HG03469 (cell line): ENCODE measurements around the gene PARP16.

ENCODE experiments used
- ATAC-seq: cut with Tn5 transposase; IDR thresholded peaks from one replicate; pipeline ENCODE4 v1.9.1; 2021; ENCODE audit warnings: mild to moderate bottlenecking, moderate library complexity, moderate number of reproducible peaks; ENCODE audit not compliant: unreplicated experiment

PARP16 gene, protein sequence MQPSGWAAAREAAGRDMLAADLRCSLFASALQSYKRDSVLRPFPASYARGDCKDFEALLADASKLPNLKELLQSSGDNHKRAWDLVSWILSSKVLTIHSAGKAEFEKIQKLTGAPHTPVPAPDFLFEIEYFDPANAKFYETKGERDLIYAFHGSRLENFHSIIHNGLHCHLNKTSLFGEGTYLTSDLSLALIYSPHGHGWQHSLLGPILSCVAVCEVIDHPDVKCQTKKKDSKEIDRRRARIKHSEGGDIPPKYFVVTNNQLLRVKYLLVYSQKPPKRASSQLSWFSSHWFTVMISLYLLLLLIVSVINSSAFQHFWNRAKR

DNA sequence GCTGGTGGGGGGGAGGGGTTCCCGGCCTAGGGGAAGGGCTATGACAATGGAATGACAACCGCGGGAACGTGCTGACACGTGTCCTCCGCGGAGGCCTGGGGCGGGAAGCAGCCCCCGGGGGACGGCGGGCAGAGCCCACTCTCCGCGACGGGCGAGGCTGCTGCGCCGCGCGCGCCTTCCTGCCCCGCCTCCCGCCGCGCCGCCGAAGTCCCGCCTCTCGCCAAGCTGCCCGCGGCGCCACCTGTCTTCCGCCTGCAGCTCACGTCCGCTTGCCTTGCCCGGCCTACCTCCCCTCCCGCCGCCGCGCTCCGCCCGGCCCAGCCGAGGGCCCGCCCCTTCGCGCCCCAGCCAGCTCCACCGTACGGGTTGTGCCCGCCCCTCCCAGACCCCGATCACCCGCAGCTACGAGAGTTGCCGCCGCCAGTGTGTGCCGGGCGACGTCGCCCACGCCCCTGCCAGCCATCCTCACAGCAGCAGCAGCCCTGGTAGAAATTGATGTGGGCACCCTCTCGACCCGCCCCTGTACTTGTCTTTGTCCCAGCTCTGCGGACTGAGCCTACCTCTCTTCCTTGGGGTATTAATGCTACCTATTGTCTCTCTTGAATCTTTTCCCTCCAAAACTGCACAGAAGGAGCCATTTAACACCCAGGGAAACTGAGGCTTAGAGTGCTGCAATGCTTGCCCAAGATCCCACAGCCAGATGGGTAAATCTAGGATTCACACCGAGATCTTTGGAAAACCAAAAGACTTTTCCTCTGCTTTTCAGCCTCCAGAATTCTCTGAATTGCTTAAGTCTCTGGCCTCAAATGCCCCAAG is at the start of gene PARP16:
Gene PARP16 (minus strand): TSS at position 180 of the 816 bp plus-strand sequence. CDS start 457 bp downstream, outside the sequence.
- ATAC-seq = peak; percentile 73

DNA sequence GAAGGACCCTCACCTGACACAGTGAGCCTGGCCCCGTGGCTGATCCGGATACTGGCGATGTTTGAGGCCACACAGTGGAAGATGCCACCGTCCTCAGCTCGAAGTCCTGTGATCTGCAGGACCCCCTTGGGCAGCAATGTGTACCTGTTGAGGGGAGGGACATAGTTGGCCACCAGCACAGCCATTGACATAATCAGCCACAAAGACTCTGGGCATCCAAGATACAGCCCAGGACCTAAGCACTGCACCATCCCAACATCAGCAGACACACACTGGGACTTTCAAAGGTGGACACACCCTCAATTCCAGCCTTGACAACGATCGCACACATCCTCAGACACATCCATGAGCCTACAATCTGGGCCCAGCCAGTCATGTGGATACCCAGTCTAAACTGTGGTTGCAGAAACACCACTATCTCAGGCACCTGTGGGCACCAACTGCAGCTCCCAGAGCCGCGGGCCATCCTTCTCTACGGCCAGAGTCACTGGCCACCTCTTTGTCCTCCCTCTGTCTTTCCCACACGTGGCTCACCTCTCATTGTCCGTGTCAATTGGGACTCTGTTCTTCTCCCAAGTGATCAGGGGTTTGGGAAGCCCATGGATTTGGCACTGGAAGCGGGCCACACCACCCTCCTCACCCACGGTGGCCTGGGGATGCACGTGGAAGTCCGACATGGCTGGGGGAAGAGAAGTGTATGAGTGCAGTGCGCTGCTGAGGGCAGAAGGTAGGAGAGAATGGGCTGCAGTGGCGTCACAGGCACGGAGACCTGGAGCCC is 48.8 kb upstream of the PARP16 start:
- no peak for ATAC-seq

DNA sequence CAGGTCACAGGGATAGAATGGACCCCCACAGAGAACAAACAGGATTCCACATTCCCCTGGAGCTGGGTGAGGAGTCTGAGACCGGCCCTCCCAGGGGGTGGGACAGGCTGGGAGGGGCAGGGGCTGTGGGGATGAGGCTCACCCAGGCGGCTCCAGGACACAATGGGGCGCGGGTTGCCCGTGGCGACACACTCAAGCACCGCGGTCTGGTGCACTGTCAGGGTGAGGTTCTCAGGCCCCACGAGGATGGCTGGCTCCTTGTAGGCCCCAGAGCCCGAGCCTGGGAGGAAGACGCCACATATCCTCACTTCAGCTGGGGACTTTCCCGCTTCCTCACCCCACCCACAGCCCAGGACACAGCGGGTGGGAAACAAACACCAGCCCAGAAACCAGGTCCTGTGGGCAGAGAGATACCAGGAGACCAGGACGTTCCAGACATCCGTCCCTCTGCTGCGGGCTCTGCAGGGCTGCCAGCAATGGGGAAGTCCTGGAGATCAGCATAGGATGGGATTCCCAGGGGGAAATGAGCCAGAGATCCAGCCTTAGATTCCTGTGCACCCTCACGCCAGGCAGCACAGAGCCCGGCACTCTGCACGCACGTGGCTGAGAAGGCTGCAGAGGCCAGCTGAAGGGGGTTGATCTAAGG is 48.0 kb upstream of the PARP16 start:
- no peak for ATAC-seq

DNA sequence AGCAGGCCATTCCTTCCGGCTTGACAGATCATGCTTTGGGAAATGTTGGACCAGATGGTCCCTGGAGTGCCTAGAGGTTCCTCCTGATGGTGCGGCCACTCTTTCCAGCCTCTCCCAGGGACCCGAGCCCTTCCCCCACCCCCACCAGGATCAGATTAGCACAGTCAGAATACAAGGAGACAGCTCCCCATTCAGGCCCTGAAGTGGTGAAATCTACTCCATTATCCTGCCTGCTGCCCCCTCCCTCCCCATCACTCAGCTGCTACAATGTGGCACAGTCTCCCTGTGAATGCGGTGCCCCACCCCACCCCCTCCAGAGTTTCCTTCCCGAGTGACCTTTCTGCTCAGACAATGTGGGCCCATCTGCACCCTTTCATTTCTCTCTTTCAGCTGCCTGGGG is 47.2 kb upstream of the PARP16 start:
- no peak for ATAC-seq

DNA sequence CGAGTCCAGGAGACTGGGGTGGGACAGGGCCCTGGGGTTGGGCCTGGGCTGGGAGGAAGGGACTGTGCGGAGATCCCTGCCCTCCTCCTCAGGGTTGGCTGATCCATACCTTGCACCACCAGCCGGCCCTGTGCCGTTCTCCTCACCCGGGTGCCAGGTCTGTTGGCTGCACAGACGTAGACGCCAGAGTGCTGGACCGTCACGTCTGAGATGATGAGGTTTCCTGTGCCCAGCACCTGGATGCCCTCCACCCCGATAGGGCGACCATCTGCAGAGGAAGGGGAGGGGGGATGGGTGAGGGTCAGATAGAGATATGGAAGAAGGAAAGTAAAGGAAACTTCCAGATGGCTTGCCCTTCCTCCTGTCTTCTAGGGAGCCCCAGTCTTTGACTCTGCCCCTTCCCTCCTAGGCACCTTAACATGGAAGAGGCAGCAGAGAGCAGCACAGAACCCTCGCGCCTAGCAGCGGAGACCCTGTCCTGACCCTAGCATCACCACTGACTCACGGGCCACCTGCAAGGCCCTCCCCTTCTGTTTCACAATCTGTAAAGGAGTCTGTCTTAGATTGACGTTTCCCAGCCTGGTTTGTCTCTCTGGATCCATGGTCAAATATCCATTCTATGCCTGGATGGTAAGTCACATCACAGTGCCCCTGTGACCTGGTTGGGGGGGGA is 46.6 kb upstream of the PARP16 start:
- ATAC-seq = no peak

DNA sequence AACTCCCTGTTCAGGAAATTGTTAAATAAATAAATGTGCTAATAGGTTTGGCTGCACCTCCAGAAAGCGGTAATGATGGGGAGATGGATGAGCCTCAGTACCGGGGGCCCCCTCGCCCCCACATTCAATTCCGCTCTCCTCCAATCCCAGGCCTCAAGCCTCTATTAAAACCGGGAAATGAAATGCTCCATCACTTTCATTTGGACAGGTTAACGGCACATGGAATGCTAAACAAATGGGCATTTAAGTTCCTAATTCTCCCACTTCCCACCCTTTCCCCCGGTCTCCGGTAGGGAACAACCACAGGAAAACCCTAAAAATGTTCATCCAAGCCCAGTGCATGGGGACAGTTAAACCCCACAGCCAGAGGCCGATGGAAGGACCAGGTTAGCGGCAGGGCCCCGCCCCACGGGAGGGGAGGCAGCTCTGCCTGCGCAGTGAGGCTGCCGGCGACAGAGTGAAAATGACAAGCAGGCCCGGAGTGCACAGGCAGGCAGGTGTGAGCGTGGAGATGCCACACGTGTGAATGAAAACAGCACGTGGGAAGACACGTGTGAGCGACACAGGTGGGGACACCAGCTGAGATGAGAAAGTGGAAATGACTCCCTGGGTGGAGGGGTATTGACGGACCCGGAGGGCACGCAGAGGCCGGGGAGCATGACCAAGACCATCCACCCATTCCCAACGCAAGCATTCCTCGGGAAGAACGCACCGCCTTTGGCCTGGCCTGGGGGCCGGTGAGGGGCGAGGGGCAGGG is 45.9 kb upstream of the PARP16 start:
- no peak for ATAC-seq

DNA sequence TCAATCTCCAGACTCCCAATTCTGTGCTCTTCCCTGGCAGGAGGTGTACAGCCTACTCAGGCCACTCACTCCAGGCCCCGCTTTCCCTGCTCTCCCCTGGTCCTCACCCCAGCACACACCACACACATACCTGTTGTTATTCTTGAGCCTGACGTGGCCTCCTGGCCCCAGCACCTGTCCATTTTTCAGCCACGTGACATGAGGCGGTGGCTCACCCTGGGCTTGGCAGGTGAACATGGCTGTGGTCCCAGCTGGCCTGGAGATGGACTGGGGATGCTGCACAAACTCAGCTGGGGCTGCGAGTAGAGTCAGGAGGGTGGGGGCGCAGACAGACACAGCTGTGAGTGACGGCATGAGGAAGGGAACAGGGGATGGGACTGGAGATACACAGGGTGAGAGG is 45.1 kb upstream of the PARP16 start:
- no peak for ATAC-seq

DNA sequence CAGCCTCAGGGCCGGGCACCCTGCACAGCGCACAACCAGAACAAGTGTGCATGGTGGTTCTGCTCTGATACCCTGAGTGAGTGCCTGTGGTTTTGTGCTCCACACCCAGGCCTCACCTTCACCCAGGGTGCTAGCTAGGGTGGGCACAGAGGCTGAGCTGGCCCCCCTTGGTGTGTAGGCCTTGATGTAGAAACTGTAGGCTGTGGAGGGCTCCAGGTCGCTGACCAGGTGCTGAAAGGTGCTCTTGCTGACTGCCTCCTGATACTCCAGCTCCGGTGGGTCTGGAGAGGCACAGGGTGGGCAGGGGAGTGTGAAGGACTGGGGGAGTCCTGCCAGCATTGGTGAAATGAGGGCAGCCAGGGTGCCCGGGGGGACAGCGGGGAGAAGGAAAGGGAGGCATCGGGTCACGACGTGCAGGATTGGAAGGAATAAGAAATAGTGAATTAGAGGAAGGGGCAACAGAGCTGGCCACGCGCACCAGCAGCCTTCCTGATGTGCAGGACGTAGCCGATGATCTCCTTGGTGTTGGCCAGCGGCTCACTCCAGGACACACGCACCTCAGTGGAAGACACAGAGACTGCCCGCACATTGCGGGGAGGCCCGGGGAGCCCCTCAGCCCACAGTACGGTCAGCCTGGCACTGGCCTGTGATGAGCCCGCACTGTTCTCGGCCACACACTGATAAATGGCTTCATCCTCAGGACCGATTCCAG is 44.4 kb upstream of the PARP16 start:
- no peak for ATAC-seq

DNA sequence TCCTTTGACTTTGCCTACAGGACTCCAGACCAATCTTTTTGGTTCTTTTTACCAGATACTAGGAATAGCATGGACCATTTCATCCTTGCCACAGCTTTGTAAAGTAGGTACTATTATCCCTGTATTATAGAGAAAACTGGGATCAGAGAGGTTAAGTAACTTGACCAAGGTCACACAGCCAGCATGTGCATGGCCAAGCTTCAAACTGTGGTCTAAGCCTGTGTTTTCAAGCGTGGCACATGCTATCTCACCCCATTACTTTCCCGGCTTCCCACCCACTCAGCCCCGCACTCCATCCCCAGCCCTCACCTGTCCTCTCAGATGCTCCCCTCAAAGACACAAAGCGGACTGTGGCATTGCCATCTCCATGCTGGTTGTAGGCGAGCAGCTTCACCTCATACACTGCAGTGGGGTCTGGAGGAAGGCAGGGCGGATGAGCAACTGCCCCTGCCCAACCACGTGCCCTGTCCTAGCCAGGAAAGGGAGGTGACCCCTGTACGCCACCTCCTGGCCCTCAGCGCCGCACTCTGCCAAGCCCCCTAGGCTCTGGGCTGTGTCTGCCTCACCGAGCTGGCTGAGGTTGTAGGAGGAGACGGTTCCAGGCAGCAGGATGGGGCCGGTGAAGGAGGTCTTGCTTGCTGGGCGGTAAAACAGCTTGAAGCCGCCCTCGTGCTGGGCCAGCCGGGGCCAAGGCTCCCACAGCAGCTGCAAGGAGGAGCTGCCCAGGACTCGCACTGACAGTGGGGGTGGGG is 43.5 kb upstream of the PARP16 start:
- ATAC-seq = no peak

DNA sequence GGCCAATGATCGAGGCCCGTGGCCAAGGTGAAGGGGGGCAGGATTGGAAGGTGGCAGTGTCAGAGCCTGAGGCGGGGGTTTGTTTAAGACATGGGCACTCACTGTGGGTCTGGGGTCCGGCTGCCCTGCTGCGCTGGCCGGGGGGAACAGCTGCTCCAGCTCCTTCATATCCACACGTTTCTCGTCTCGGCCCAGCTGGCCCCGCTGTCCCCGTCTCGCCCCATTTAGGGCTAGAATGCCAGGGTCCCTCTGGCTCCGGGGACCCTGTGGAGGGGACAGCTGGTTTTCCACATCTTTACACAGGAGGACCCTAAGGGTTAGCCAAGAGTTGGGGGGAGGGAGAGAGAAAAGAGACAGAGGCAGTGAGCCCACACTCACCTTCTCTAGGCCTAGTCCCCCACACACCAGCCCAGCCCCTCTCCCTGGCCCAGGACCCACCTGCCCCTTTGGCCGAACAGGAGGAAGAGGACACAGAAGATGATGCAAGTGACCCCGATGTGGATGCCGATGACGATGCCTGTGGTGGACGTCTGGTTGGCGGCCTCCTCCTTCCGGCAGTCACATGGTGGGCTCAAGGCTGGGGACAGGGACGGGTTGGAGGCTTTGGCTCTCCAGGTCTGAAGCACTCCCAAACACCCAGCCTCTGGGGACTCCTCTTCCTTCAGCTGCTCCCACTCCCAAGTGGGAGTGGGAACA is 42.8 kb upstream of the PARP16 start:
- no peak for ATAC-seq

DNA sequence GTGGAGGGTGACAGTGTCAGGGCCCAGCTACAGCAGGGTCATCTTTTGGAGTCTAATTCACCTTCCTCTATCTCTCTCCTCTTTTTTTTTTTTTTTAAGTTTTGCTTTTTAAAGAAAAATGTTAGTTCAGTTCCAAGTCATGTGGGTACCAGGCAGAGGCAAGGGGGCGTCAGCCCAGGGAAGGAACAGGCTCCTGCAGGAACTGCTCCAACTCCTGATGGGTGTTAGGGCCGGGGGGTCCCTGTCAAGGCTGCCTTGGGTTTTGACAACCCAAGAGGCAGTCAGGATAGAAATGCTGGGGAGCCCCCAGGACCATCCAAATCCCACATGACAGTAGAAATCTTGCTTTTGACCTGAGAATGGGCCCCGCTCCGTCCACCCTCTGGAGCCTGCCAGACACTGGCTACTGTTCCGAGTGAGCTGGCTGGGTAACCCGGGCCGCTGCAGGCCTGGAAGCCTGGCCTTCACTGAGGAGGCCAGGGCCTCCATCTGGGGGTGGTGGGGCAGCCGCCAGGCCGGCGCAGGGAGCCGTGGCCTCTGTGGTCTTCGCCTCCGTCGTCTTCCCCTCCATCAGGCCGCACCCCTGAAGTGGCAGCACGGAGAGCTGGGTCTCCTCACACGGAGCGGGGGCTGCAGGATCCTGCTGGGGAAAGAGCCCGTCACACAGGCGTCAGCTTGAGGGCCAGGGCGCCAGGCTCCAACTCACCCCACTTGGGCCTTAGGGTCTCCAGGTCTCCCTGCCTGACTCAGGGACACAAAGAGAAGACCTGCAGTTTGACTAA is 42.0 kb upstream of the PARP16 start:
- ATAC-seq = no peak

DNA sequence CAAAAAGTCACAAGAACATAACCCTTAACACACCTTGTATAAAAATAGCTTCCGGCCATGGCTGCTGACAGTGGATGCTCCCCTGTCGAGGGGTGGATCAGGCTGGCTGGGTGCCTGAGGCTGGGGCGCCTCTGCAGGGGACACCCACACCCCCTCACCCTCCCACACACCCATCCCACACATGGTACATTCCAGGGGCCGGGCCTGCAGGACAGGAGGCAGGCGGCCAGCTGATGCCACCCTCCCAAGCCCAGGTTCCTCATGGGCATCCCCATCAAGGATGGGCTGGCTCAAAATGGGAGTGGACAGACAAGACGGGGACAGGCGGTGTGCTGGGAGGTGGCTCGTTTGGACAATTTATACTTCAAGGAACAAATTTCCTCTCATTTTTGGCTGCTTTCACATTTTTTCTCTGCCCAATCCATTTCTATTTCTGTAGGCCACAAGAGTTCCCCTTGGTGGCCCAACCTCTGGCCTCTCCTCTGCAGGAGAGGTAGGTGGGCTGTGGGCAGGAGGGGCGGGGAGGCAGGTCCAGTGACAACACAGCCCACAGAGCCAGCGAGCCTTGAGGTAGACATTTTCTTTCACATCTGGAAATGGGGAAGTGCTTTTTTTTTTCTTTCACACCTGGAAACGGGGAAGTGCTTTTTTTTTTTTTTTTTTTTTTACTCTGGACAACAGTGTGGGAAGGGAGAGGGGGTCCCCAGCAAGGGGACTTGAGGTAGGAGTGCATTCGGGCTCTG is 41.1 kb upstream of the PARP16 start:
- ATAC-seq = no peak

DNA sequence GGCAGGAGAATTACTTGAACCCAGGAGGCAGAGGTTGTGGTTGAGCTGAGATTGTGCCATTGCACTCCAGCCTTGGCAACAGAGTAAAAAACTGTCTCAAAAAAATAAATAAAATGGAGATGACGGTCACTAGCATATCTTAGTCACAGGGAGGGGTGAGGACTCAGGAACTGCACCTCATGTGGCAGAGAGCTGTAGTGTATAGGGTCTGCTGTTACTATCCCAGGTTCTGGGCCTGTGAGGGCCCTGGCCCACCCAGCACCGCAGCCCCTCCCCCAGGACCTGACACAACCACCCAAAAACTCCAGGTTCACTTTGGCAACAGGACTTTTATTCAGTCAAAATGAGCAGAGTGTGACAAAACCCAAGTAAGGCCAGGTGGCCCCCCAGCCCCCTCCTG is 40.1 kb upstream of the PARP16 start:
- ATAC-seq = no peak

DNA sequence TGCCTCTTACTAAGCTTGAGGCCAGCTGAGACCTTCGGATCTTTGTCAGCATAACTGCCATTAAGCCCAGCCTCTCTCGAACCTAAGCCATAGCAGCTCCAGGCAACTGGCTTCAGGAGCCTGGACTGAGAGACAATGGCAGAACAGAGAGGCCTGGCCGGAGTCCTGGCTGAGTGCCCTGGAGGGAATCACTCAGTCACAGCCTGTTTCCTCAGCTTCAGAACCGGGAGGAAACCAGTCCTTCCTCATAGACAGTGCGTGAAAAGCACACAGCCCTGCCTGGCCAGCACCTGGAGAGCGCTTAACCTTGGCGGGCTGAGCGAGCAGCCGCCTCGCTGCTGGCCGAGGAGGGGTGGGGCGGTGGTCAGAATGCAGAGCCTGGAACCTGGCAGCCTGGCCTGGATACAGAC is 39.4 kb upstream of the PARP16 start:
- ATAC-seq = no peak

DNA sequence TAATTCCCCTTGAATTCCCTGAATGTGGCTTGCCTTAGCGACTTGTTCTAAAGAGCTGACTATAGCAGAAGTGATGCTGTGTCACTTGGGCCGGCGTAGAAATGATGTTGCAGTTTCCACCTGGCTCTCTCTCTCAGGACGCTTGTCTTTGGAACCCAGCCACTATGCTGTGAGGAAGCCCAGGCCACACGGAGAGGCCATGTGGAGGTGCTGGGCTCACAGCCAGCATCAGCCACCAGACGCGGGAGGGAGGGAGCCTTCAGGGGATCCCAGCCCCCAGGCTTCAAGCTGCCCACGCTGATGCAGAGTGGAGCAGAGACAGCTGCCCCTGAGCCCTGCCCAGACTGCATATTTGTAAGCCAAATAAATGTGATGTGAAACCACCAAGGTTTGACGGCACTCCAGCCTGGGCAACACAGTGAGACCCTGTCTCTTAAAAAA is 36.4 kb upstream of the PARP16 start:
- no peak for ATAC-seq

DNA sequence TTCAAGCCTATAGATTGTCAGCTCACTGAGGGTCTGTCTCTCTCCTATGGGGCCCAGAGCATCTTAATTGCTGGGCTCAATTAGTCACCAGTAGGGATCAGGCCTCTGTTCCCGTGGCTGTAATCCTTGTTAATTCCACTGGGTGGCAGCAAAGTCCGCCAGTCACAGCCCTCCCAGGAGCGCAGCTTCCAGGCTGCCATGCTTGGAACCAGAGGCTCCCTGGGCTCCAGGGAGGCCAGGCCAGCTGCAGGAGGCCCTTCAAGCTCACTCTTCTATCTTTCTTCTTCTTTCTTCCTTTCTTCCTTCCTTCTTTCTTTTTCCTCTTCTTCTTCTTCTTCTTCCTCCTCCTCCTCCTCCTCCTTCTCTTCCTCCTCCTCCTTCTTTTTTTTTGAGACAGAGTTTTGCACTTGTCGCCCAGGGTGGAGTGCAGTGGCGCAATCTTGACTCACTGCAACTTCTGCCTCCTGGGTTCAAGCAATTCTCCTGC is 32.2 kb upstream of the PARP16 start:
- no peak for ATAC-seq
